ENCODE measurements around the gene SATB1. TPM values are rescaled to one million over a fixed set of nuclear protein-coding genes. Genes with fewer than 3 reads are reported as not detected.
A peak's percentile ranks its signal among the peaks of the same experiment; 100 is the strongest.

The SATB1 gene
- total and polyA plus RNA-seq, 2 experiments from 2014 or later: 17.4 to 28.9 TPM

GRCh38 chr3:18409266-18409665 lies 15.9 kb downstream of the SATB1 start (continued):
- TF ChIP-seq ZNF462 (CRISPR knock-in tag; IDR thresholded peaks at IDR 0.05): no peak

GRCh38 chr3:18405141-18405540 lies 20.0 kb downstream of the SATB1 start:
- Histone ChIP-seq H3K4me3 (no peak overlapping the region), H3K27me3 (ENCODE audit: insufficient read depth) (no peaks in the 10 kb centered on the region), H3K27ac (ENCODE audit: low read depth) (no peak overlapping the region), H4K20me1 (replicated peaks; ENCODE audit: insufficient read depth) (no peaks in the 10 kb centered on the region), H2AFZ (no peak overlapping the region), H3K4me1 (ENCODE audit: insufficient read depth) (peaks cover 15% of the 10 kb centered on the region), H3K79me2 (replicated peaks; ENCODE audit: insufficient read depth) (no peaks in the 10 kb centered on the region), H3K9me2 (ENCODE audit: insufficient read depth) (no peaks in the 10 kb centered on the region), H3K4me2 (no peak overlapping the region), H3K36me3 (ENCODE audit: insufficient read depth) (no peaks in the 10 kb centered on the region), H3F3A (replicated peaks; ENCODE audit: low read depth) (no peaks in the 10 kb centered on the region)
- no peak for ATAC-seq
- DNase-seq (ENCODE audit: low spot score): no peak
- peaks cover 22% of the 10 kb centered on the region for H3K4me1 Mint-ChIP-seq
- H3K36me3 Mint-ChIP-seq (ENCODE audit: low read depth): no peaks in the 10 kb centered on the region
- H3K27me3 Mint-ChIP-seq (ENCODE audit: insufficient read depth, low read depth, poor library complexity): peaks cover 1% of the 10 kb centered on the region
- no peaks in the 10 kb centered on the region; the same call in 2 of the 3 replicates for H3K9me3 Mint-ChIP-seq
- H3K4me3 Mint-ChIP-seq: no peak overlapping the region
- 0 out of 2 replicates have a peak overlapping the region, but pooled peaks have one; percentile 37 for H3K27ac Mint-ChIP-seq
- TF ChIP-seq CREB1 (CRISPR knock-in tag; IDR thresholded peaks at IDR 0.05; ENCODE audit: low read depth): no peak

GRCh38 chr3:18403061-18403460 lies 22.1 kb downstream of the SATB1 start:
- Mint-ChIP-seq H3K27ac (peak overlapping the region; percentile 22; the same call in 1 of the 2 replicates), H3K9me3 (no peaks in the 10 kb centered on the region; the same call in 2 of the 3 replicates), H3K27me3 (ENCODE audit: insufficient read depth, low read depth, poor library complexity) (peaks cover 1% of the 10 kb centered on the region), H3K4me3 (no peak overlapping the region), H3K4me1 (peaks cover 14% of the 10 kb centered on the region), H3K36me3 (ENCODE audit: low read depth) (no peaks in the 10 kb centered on the region)
- Histone ChIP-seq H3K36me3 (ENCODE audit: insufficient read depth) (no peaks in the 10 kb centered on the region), H2AFZ (no peak overlapping the region), H3K4me2 (no peak overlapping the region), H3F3A (replicated peaks; ENCODE audit: low read depth) (no peaks in the 10 kb centered on the region), H3K79me2 (replicated peaks; ENCODE audit: insufficient read depth) (no peaks in the 10 kb centered on the region), H3K4me1 (ENCODE audit: insufficient read depth) (peaks cover 5% of the 10 kb centered on the region), H4K20me1 (replicated peaks; ENCODE audit: insufficient read depth) (no peaks in the 10 kb centered on the region), H3K4me3 (no peak overlapping the region), H3K27ac (ENCODE audit: low read depth) (no peak overlapping the region), H3K9me2 (ENCODE audit: insufficient read depth) (no peaks in the 10 kb centered on the region), H3K27me3 (ENCODE audit: insufficient read depth) (no peaks in the 10 kb centered on the region)
- DNase-seq (ENCODE audit: low spot score) (no peak), ATAC-seq (no peak)
- TF ChIP-seq ETS1 (IDR thresholded peaks at IDR 0.05) (no peak), EZH2phosphoT487 (IDR thresholded peaks at IDR 0.05; ENCODE audit: unreplicated experiment) (no peak), EZH2 (IDR thresholded peaks at IDR 0.05; ENCODE audit: low read depth, unreplicated experiment) (no peak), NANOG (IDR thresholded peaks at IDR 0.05; ENCODE audit: borderline replicate concordance) (no peak), ZNF114 (CRISPR knock-in tag; IDR thresholded peaks at IDR 0.05) (no peak)
